HCT116 (cell line): ENCODE data around the gene ATP10B. TPM values are rescaled to one million over a fixed set of nuclear protein-coding genes. Genes with fewer than 3 reads are reported as not detected.

Experiments used
- ATAC-seq: fragments of 200-7000 bp; cut with Tn5 transposase; 2 replicates; pipeline ENCODE4 v1.9.1; 2020; ENCODE audit warnings: mild to moderate bottlenecking, moderate library complexity
- BruUV-seq: library from RNA; stranded (reverse); fragments of 400-500 nt; replicated peaks from 2 replicates; lab custom pipeline; 2021; lab: Mats Ljungman, UMichigan
- CTCF ChIA-PET: fragments of 300-600 bp; sonication (Branson Sonifier 250); formaldehyde crosslinking; loops from one replicate; lab custom pipeline; 2021; ENCODE audit warnings: antibody characterized with exemption; lab: Charles Lee
- POLR2A ChIA-PET: fragments of 300-600, 350-600 bp; sonication (Branson Sonifier 250); formaldehyde crosslinking; loops from one replicate; lab custom pipeline; 2021; ENCODE audit warnings: antibody characterized with exemption; lab: Charles Lee
- RAD21 ChIA-PET, 2 experiments: fragments of 300-600 bp; sonication (Branson Sonifier 250); formaldehyde crosslinking; loops; one replicate each; lab custom pipeline; 2023; ENCODE audit warnings: low total read pairs in 2 of 2; ENCODE audit not compliant: uncharacterized antibody in 2 of 2, unreplicated experiment in 2 of 2, low non-redundant PET in 1 of 2; lab: Charles Lee
- DNase-seq: peaks from one replicate; pipeline ENCODE4 v3.0.0-alpha.2; 2010; ENCODE audit warnings: low read depth, low spot score
- H2AFZ ChIP-seq: fragments of 200-600 bp; shearing (Covaris generic), sonication (generic); 2 replicates; pipeline ENCODE4 v1.6.1; 2017; ENCODE audit warnings: low read depth, mixed run types, mixed read lengths, antibody characterized with exemption, low read length; ENCODE audit not compliant: poor library complexity, severe bottlenecking
- H3K27ac ChIP-seq: 2 replicates; pipeline ENCODE4 v1.5.1; 2012; ENCODE audit warnings: low read depth, low read length
- H3K27me3 ChIP-seq: fragments of 200-600 bp; sonication (generic); 2 replicates; pipeline ENCODE4 v1.6.1; 2016; ENCODE audit warnings: mixed run types, low read length, mixed read lengths; ENCODE audit not compliant: insufficient read depth
- H3K36me3 ChIP-seq, 2 experiments: fragments of 200-500 bp in 1 of 2; fragments of 200-600 bp in 1 of 2; sonication (Bioruptor generic) in 1 of 2; sonication (generic) in 1 of 2; 2 replicates each; pipeline versions ENCODE4 v1.5.1 to v1.6.1; 2014 to 2016; ENCODE audit warnings: low read length in 2 of 2, inconsistent platforms in 1 of 2, mixed read lengths in 1 of 2, mixed run types in 1 of 2; ENCODE audit not compliant: insufficient read depth in 2 of 2, control insufficient read depth in 1 of 2
- H3K4me1 ChIP-seq, 2 experiments: fragments of 200-600 bp in 1 of 2; sonication (generic) in 1 of 2; 2 replicates each; pipeline versions ENCODE4 v1.5.1 to v1.6.1; 2012 to 2017; ENCODE audit warnings: low read length in 2 of 2, inconsistent platforms in 1 of 2, mild to moderate bottlenecking in 1 of 2, mixed read lengths in 1 of 2, mixed run types in 1 of 2, moderate library complexity in 1 of 2; ENCODE audit not compliant: insufficient read depth in 2 of 2, control insufficient read depth in 1 of 2
- H3K4me2 ChIP-seq: fragments of 200-600 bp; sonication (generic); 2 replicates; pipeline ENCODE4 v1.6.1; 2017; ENCODE audit warnings: mixed run types, low read length, mixed read lengths
- H3K4me3 ChIP-seq, 2 experiments: fragments of 200-600 bp in 1 of 2; sonication (generic) in 1 of 2; replicated peaks in 1 of 2; 2 replicates each; pipeline ENCODE4 v1.5.1; 2011 to 2016; ENCODE audit warnings: low read length in 2 of 2, control low read depth in 1 of 2, low read depth in 1 of 2, mild to moderate bottlenecking in 1 of 2, mixed read lengths in 1 of 2, mixed run types in 1 of 2
- H3K79me2 ChIP-seq: fragments of 200-600 bp; sonication (generic); 2 replicates; pipeline ENCODE4 v1.6.1; 2017; ENCODE audit warnings: mild to moderate bottlenecking, mixed run types, low read length, moderate library complexity, mixed read lengths; ENCODE audit not compliant: insufficient read depth
- H3K9ac ChIP-seq: fragments of 200-600 bp; sonication (generic); 2 replicates; pipeline ENCODE4 v1.6.1; 2016; ENCODE audit warnings: low read length, mixed read lengths
- H3K9me2 ChIP-seq: fragments of 200-600 bp; sonication (generic), shearing (Covaris generic); 2 replicates; pipeline ENCODE4 v1.6.1; 2017; ENCODE audit warnings: mixed run types, mild to moderate bottlenecking, moderate library complexity; ENCODE audit not compliant: insufficient read depth
- H3K9me3 ChIP-seq, 2 experiments: fragments of 200-500 bp in 1 of 2; fragments of 200-600 bp in 1 of 2; sonication (Bioruptor generic) in 1 of 2; sonication (generic) in 1 of 2; 2 replicates each; pipeline ENCODE4 v1.6.1; 2014 to 2017; ENCODE audit warnings: low read length in 2 of 2, mixed read lengths in 2 of 2, inconsistent platforms in 1 of 2, low read depth in 1 of 2, mild to moderate bottlenecking in 1 of 2, mixed run types in 1 of 2, moderate library complexity in 1 of 2; ENCODE audit not compliant: control insufficient read depth in 1 of 2, insufficient read depth in 1 of 2
- H4K20me1 ChIP-seq: fragments of 200-600 bp; sonication (generic), shearing (Covaris generic); 2 replicates; pipeline ENCODE4 v1.6.1; 2017; ENCODE audit warnings: mixed run types, mild to moderate bottlenecking, moderate library complexity; ENCODE audit not compliant: insufficient read depth
- CEBPB ChIP-seq: IDR thresholded peaks from 2 replicates; pipeline ENCODE4 v1.6.1; 2012; ENCODE audit warnings: low read depth
- EGR1 ChIP-seq: IDR thresholded peaks from 2 replicates; pipeline ENCODE4 v1.6.1; 2012; ENCODE audit warnings: low read depth
- ELF1 ChIP-seq: IDR thresholded peaks from 2 replicates; pipeline ENCODE4 v1.6.1; 2012; ENCODE audit warnings: low read depth, borderline replicate concordance
- EZH2 ChIP-seq: fragments of 200-600 bp; sonication (generic); IDR thresholded peaks from 2 replicates; pipeline ENCODE4 v1.6.1; 2017; ENCODE audit warnings: antibody characterized with exemption, mixed run types
- EZH2phosphoT487 ChIP-seq: fragments of 200-600 bp; IDR thresholded peaks from 2 replicates; pipeline ENCODE4 v1.6.1; 2018; ENCODE audit warnings: antibody characterized with exemption, borderline replicate concordance
- FOSL1 ChIP-seq: IDR thresholded peaks from 2 replicates; pipeline ENCODE4 v1.6.1; 2012; ENCODE audit warnings: low read depth
- JUND ChIP-seq: IDR thresholded peaks from 2 replicates; pipeline ENCODE4 v1.6.1; 2012
- MAX ChIP-seq: IDR thresholded peaks from 2 replicates; pipeline ENCODE4 v1.6.1; 2012
- POLR2A ChIP-seq: IDR thresholded peaks from 2 replicates; pipeline ENCODE4 v1.7.0; 2011; ENCODE audit warnings: borderline replicate concordance; ENCODE audit not compliant: insufficient read depth, insufficient read length; ENCODE audit errors: extremely low read depth
- POLR2AphosphoS5 ChIP-seq: IDR thresholded peaks from 2 replicates; pipeline ENCODE4 v1.6.1; 2011; ENCODE audit warnings: mild to moderate bottlenecking, low read depth, low read length, moderate library complexity
- RAD21 ChIP-seq: IDR thresholded peaks from 2 replicates; pipeline ENCODE4 v1.6.1; 2012; ENCODE audit warnings: low read depth, mild to moderate bottlenecking
- SIN3A ChIP-seq: IDR thresholded peaks from 2 replicates; pipeline ENCODE4 v1.6.1; 2012; ENCODE audit warnings: low read depth
- SP1 ChIP-seq: IDR thresholded peaks from 2 replicates; pipeline ENCODE4 v1.6.1; 2012; ENCODE audit warnings: low read depth
- SRF ChIP-seq: IDR thresholded peaks from 2 replicates; pipeline ENCODE4 v1.6.1; 2012; ENCODE audit warnings: low read depth
- TCF7L2 ChIP-seq: IDR thresholded peaks from 2 replicates; pipeline ENCODE4 v1.7.0; 2011; ENCODE audit warnings: borderline replicate concordance, inconsistent platforms; ENCODE audit not compliant: insufficient read depth, insufficient read length; ENCODE audit errors: extremely low read depth
- YY1 ChIP-seq: IDR thresholded peaks from 2 replicates; pipeline ENCODE4 v1.6.1; 2011; ENCODE audit warnings: low read length, low read depth, moderate library complexity, mild to moderate bottlenecking; ENCODE audit not compliant: insufficient replicate concordance; ENCODE audit errors: extremely low read depth
- ZBTB33 ChIP-seq: IDR thresholded peaks from 2 replicates; pipeline ENCODE4 v1.6.1; 2011; ENCODE audit warnings: mild to moderate bottlenecking, low read length, moderate library complexity; ENCODE audit not compliant: insufficient replicate concordance; ENCODE audit errors: extremely low read depth
- intact Hi-C: fragments of 100-400 bp; cut with micrococcal nuclease; formaldehyde crosslinking; loops from 2 replicates; pipeline ENCODE4 v1.10.0; 2022
- total RNA-seq: library from RNA; stranded (reverse); gene quantifications from one replicate; pipeline ENCODE4 v1.2.1, GENCODE V29; 2021; ENCODE audit not compliant: unreplicated experiment
- TF ChIP-seq, protein P1 (sequence below): IDR thresholded peaks from 2 replicates; pipeline ENCODE4 v1.6.1; 2012
- TF ChIP-seq, protein P2 (sequence below), 3 experiments: fragments of 200-600 bp in 1 of 3; sonication (generic) in 1 of 3; IDR thresholded peaks in 2 of 3; conservative IDR thresholded peaks in 1 of 3; 2 replicates each; pipeline ENCODE4 v1.5.1; 2012 to 2017; ENCODE audit warnings: low read depth in 2 of 3, low read length in 2 of 3, antibody characterized with exemption in 1 of 3, borderline replicate concordance in 1 of 3, control low read depth in 1 of 3, mild to moderate bottlenecking in 1 of 3, mixed read lengths in 1 of 3, mixed run types in 1 of 3, moderate library complexity in 1 of 3; ENCODE audit not compliant: insufficient read depth in 1 of 3

The ATP10B gene
- total RNA-seq, 1 experiment from 2014 or later = 0.07 TPM

- BruUV-seq = no TSS peak
- intact Hi-C loops = no loop called here
- H3K4me3 ChIP-seq = no peak overlapping the region
- H3K9me2 ChIP-seq = no peaks in the 10 kb centered on the region
- CTCF ChIA-PET = no interaction called here
- H3K9me3 ChIP-seq = no peaks in the 10 kb centered on the region
- no peak overlapping the region for H3K4me2 ChIP-seq
- POLR2A ChIA-PET = no interaction called here
- DNase-seq (no peak), ATAC-seq (no peak)
- no peak overlapping the region for H2AFZ ChIP-seq
- H3K9ac ChIP-seq = no peak overlapping the region
- 0 out of 2 replicates have a peak, but pooled peaks cover 5% of the 10 kb centered on the region for H3K27me3 ChIP-seq
- no peaks in the 10 kb centered on the region for H3K79me2 ChIP-seq
- no peaks in the 10 kb centered on the region for H4K20me1 ChIP-seq
- RAD21 ChIA-PET = no interaction called here
- no peak overlapping the region for H3K27ac ChIP-seq
- no peak for TF ChIP-seq SP1
- no peak for TF ChIP-seq POLR2A
- TF ChIP-seq, protein P1, sequence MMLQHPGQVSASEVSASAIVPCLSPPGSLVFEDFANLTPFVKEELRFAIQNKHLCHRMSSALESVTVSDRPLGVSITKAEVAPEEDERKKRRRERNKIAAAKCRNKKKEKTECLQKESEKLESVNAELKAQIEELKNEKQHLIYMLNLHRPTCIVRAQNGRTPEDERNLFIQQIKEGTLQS = no peak
- TF ChIP-seq FOSL1 = no peak
- TF ChIP-seq SRF = no peak
- no peak for TF ChIP-seq RAD21
- TF ChIP-seq CEBPB = no peak
- no peak for TF ChIP-seq EZH2
- TF ChIP-seq EZH2phosphoT487 = no peak
- no peak for TF ChIP-seq SIN3A
- TF ChIP-seq, protein P2, sequence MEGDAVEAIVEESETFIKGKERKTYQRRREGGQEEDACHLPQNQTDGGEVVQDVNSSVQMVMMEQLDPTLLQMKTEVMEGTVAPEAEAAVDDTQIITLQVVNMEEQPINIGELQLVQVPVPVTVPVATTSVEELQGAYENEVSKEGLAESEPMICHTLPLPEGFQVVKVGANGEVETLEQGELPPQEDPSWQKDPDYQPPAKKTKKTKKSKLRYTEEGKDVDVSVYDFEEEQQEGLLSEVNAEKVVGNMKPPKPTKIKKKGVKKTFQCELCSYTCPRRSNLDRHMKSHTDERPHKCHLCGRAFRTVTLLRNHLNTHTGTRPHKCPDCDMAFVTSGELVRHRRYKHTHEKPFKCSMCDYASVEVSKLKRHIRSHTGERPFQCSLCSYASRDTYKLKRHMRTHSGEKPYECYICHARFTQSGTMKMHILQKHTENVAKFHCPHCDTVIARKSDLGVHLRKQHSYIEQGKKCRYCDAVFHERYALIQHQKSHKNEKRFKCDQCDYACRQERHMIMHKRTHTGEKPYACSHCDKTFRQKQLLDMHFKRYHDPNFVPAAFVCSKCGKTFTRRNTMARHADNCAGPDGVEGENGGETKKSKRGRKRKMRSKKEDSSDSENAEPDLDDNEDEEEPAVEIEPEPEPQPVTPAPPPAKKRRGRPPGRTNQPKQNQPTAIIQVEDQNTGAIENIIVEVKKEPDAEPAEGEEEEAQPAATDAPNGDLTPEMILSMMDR (IDR thresholded peaks at IDR 0.05 in 2 of 3, conservative IDR thresholded peaks at IDR 0.05 in 1 of 3; ENCODE audit: borderline replicate concordance in 1 of 3, insufficient read depth in 1 of 3, low read depth in 2 of 3, low read length in 2 of 3) = no peak
- TF ChIP-seq EGR1 = no peak
- TF ChIP-seq ZBTB33 = no peak
- TF ChIP-seq TCF7L2 = no peak
- no peak for TF ChIP-seq JUND
- no peak for TF ChIP-seq ELF1
- TF ChIP-seq MAX = no peak
- no peak for TF ChIP-seq POLR2AphosphoS5
- TF ChIP-seq YY1 = no peak
- no peaks in the 10 kb centered on the region for H3K36me3 ChIP-seq
- H3K4me1 ChIP-seq = no peaks in the 10 kb centered on the region
Measured at GRCh38 chr5:160573318-160573717, 278.7 kb downstream of the ATP10B start.
